ENCODE data around the gene ATP13A5.

The ATP13A5 gene

GRCh38 chr3:193344486-193344885 lies 34.1 kb downstream of the ATP13A5 start:
- no peak for DNase-seq

- DNase-seq: no peak
Measured at GRCh38 chr3:193343726-193344222, 34.8 kb downstream of the ATP13A5 start.

- DNase-seq: no peak
Measured at GRCh38 chr3:193342551-193342950, 36.0 kb downstream of the ATP13A5 start.

- DNase-seq: no peak
Measured at GRCh38 chr3:193335031-193335430, 43.5 kb downstream of the ATP13A5 start.

- DNase-seq: no peak
Measured at GRCh38 chr3:193333229-193333628, 45.3 kb downstream of the ATP13A5 start.

GRCh38 chr3:193330555-193331204 lies 47.9 kb downstream of the ATP13A5 start:
- no peak for DNase-seq

- DNase-seq: no peak
Measured at GRCh38 chr3:193317682-193318300, 60.8 kb downstream of the ATP13A5 start.

GRCh38 chr3:193314161-193314560 lies 64.4 kb downstream of the ATP13A5 start:
- no peak for DNase-seq

GRCh38 chr3:193313061-193313958 lies 65.2 kb downstream of the ATP13A5 start:
- DNase-seq: no peak

GRCh38 chr3:193310914-193311723 lies 67.4 kb downstream of the ATP13A5 start:
- DNase-seq: no peak

GRCh38 chr3:193305356-193305755 lies 73.2 kb downstream of the ATP13A5 start:
- no peak for DNase-seq

- DNase-seq: no peak
Measured at GRCh38 chr3:193301433-193301832, 77.1 kb downstream of the ATP13A5 start.

- DNase-seq: no peak
Measured at GRCh38 chr3:193297421-193297820, 81.1 kb downstream of the ATP13A5 start.

- no peak for DNase-seq
Measured at GRCh38 chr3:193295985-193296384, 82.6 kb downstream of the ATP13A5 start.

- DNase-seq: no peak
Measured at GRCh38 chr3:193292386-193292785, 86.2 kb downstream of the ATP13A5 start.

- DNase-seq: no peak
Measured at GRCh38 chr3:193271101-193271840, 107.3 kb downstream of the ATP13A5 start.

GRCh38 chr3:193270451-193270850 lies 108.1 kb downstream of the ATP13A5 start:
- DNase-seq: no peak

GRCh38 chr3:193269343-193270028 lies 109.1 kb downstream of the ATP13A5 start:
- DNase-seq: no peak

GRCh38 chr3:193262707-193263106 lies 115.8 kb downstream of the ATP13A5 start:
- no peak for DNase-seq

GRCh38 chr3:193261970-193262369 lies 116.6 kb downstream of the ATP13A5 start:
- DNase-seq: no peak

- no peak for DNase-seq
Measured at GRCh38 chr3:193253986-193254660, 124.4 kb downstream of the ATP13A5 start.

Measured in activated CD4-positive, alpha-beta T cell treated with anti-CD3 and anti-CD28 coated beads for 1 hour (primary cell).